Activated T-helper 17 cell treated with anti-CD3 and anti-CD28 coated beads, Interleukin-2, amount 50 U/mL, for 72 hours (primary cell): Measurements from ENCODE around the gene MRGPRG. TPM values are rescaled to one million over a fixed set of nuclear protein-coding genes. Genes with fewer than 3 reads are reported as not detected.
A peak's percentile ranks its signal among the peaks of the same experiment; 100 is the strongest.

Experiments used
- ATAC-seq: fragments of 150-1000 bp; cut with Tn5 transposase; replicated peaks from 2 replicates; pipeline ENCODE4 v1.10.0; 2021; ENCODE audit warnings: mild to moderate bottlenecking, moderate library complexity
- H3K27ac Mint-ChIP-seq: one replicate; pipeline ENCODE4 v1.8.0; 2022; ENCODE audit warnings: mixed read lengths
- H3K27me3 Mint-ChIP-seq: one replicate; pipeline ENCODE4 v1.8.0; 2022; ENCODE audit warnings: mixed read lengths
- H3K36me3 Mint-ChIP-seq: one replicate; pipeline ENCODE4 v1.8.0; 2022; ENCODE audit warnings: low read depth, mild to moderate bottlenecking, mixed read lengths
- H3K4me1 Mint-ChIP-seq: one replicate; pipeline ENCODE4 v1.8.0; 2022; ENCODE audit warnings: mixed read lengths
- H3K4me3 Mint-ChIP-seq: one replicate; pipeline ENCODE4 v1.8.0; 2022; ENCODE audit warnings: mild to moderate bottlenecking, mixed read lengths
- H3K9me3 Mint-ChIP-seq: one replicate; pipeline ENCODE4 v1.8.0; 2022; ENCODE audit warnings: mixed read lengths
- total RNA-seq, 2 donors: library from RNA; stranded (reverse); gene quantifications; one replicate each; pipeline ENCODE4 v1.2.3, GENCODE V29; 2022

MRGPRG gene
- total RNA-seq, 2 donors from 2014 or later: not detected

GRCh38 chr11:3220521-3221407 lies 2.2 kb upstream of the MRGPRG start:
- ATAC-seq: no peak
- Mint-ChIP-seq H3K36me3 (no peaks in the 10 kb centered on the region), H3K27me3 (peaks cover 24% of the 10 kb centered on the region), H3K9me3 (no peaks in the 10 kb centered on the region), H3K4me3 (no peak overlapping the region), H3K4me1 (no peaks in the 10 kb centered on the region), H3K27ac (no peak overlapping the region)

- no peak for ATAC-seq
- H3K27me3 Mint-ChIP-seq: peaks cover 25% of the 10 kb centered on the region
- no peaks in the 10 kb centered on the region for H3K9me3 Mint-ChIP-seq
- H3K36me3 Mint-ChIP-seq: no peaks in the 10 kb centered on the region
- H3K4me1 Mint-ChIP-seq: no peaks in the 10 kb centered on the region
- H3K27ac Mint-ChIP-seq: no peak overlapping the region
- H3K4me3 Mint-ChIP-seq: no peak overlapping the region
These were observed 1.5 kb upstream of the MRGPRG start for GRCh38 chr11:3220101-3220500.

GRCh38 chr11:3219281-3219892 lies 774 bp upstream of the MRGPRG start:
- H3K27ac Mint-ChIP-seq: no peak overlapping the region
- no peak for ATAC-seq
- no peak overlapping the region for H3K4me3 Mint-ChIP-seq
- no peaks in the 10 kb centered on the region for H3K4me1 Mint-ChIP-seq
- H3K36me3 Mint-ChIP-seq: no peaks in the 10 kb centered on the region
- no peaks in the 10 kb centered on the region for H3K9me3 Mint-ChIP-seq
- peaks cover 28% of the 10 kb centered on the region for H3K27me3 Mint-ChIP-seq

GRCh38 chr11:3217818-3218482 lies 663 bp downstream of the MRGPRG start:
- peaks cover 31% of the 10 kb centered on the region for H3K27me3 Mint-ChIP-seq
- no peaks in the 10 kb centered on the region for H3K4me1 Mint-ChIP-seq
- no peaks in the 10 kb centered on the region for H3K9me3 Mint-ChIP-seq
- no peaks in the 10 kb centered on the region for H3K36me3 Mint-ChIP-seq
- H3K27ac Mint-ChIP-seq: no peak overlapping the region
- ATAC-seq: no peak
- no peak overlapping the region for H3K4me3 Mint-ChIP-seq

GRCh38 chr11:3216027-3216525 lies 2.5 kb downstream of the MRGPRG start:
- Mint-ChIP-seq H3K9me3 (peaks cover 3% of the 10 kb centered on the region), H3K36me3 (no peaks in the 10 kb centered on the region), H3K4me1 (no peaks in the 10 kb centered on the region), H3K27me3 (peaks cover 35% of the 10 kb centered on the region), H3K27ac (no peak overlapping the region), H3K4me3 (no peak overlapping the region)
- no peak for ATAC-seq

- no peak overlapping the region for H3K27ac Mint-ChIP-seq
- no peak for ATAC-seq
- H3K4me3 Mint-ChIP-seq: no peak overlapping the region
- H3K27me3 Mint-ChIP-seq: peaks cover 35% of the 10 kb centered on the region
- H3K36me3 Mint-ChIP-seq: no peaks in the 10 kb centered on the region
- no peaks in the 10 kb centered on the region for H3K4me1 Mint-ChIP-seq
- peaks cover 3% of the 10 kb centered on the region for H3K9me3 Mint-ChIP-seq
These were observed 3.1 kb downstream of the MRGPRG start for GRCh38 chr11:3215346-3216026.

- no peak overlapping the region for H3K4me3 Mint-ChIP-seq
- H3K4me1 Mint-ChIP-seq: no peaks in the 10 kb centered on the region
- H3K27ac Mint-ChIP-seq: no peak overlapping the region
- H3K9me3 Mint-ChIP-seq: peaks cover 3% of the 10 kb centered on the region
- no peak for ATAC-seq
- peaks cover 30% of the 10 kb centered on the region for H3K27me3 Mint-ChIP-seq
- H3K36me3 Mint-ChIP-seq: no peaks in the 10 kb centered on the region
These were observed 4.3 kb downstream of the MRGPRG start for GRCh38 chr11:3214420-3214699.

GRCh38 chr11:3213659-3214419 lies 4.8 kb downstream of the MRGPRG start:
- peaks cover 3% of the 10 kb centered on the region for H3K9me3 Mint-ChIP-seq
- ATAC-seq: no peak
- H3K27me3 Mint-ChIP-seq: peaks cover 30% of the 10 kb centered on the region
- H3K27ac Mint-ChIP-seq: no peak overlapping the region
- H3K36me3 Mint-ChIP-seq: no peaks in the 10 kb centered on the region
- no peaks in the 10 kb centered on the region for H3K4me1 Mint-ChIP-seq
- H3K4me3 Mint-ChIP-seq: no peak overlapping the region

- no peaks in the 10 kb centered on the region for H3K36me3 Mint-ChIP-seq
- ATAC-seq: no peak
- no peak overlapping the region for H3K4me3 Mint-ChIP-seq
- H3K4me1 Mint-ChIP-seq: no peaks in the 10 kb centered on the region
- H3K27ac Mint-ChIP-seq: no peak overlapping the region
- H3K27me3 Mint-ChIP-seq: peaks cover 8% of the 10 kb centered on the region
- peaks cover 3% of the 10 kb centered on the region for H3K9me3 Mint-ChIP-seq
These were observed 10.3 kb downstream of the MRGPRG start for GRCh38 chr11:3208272-3208671.

- Mint-ChIP-seq H3K4me3 (no peak overlapping the region), H3K4me1 (no peaks in the 10 kb centered on the region), H3K36me3 (no peaks in the 10 kb centered on the region), H3K9me3 (peaks cover 3% of the 10 kb centered on the region), H3K27me3 (peaks cover 9% of the 10 kb centered on the region), H3K27ac (no peak overlapping the region)
- no peak for ATAC-seq
These were observed 11.0 kb downstream of the MRGPRG start for GRCh38 chr11:3207526-3208189.

- H3K36me3 Mint-ChIP-seq: no peaks in the 10 kb centered on the region
- H3K27ac Mint-ChIP-seq: no peak overlapping the region
- H3K4me3 Mint-ChIP-seq: no peak overlapping the region
- peaks cover 1% of the 10 kb centered on the region for H3K9me3 Mint-ChIP-seq
- ATAC-seq: no peak
- H3K4me1 Mint-ChIP-seq: no peaks in the 10 kb centered on the region
- H3K27me3 Mint-ChIP-seq: peaks cover 9% of the 10 kb centered on the region
These were observed 11.8 kb downstream of the MRGPRG start for GRCh38 chr11:3206922-3207204.

- Mint-ChIP-seq H3K4me1 (no peaks in the 10 kb centered on the region), H3K27ac (no peak overlapping the region), H3K4me3 (no peak overlapping the region), H3K27me3 (peaks cover 5% of the 10 kb centered on the region), H3K9me3 (no peaks in the 10 kb centered on the region), H3K36me3 (no peaks in the 10 kb centered on the region)
- ATAC-seq: peak; percentile 28
These were observed 12.3 kb downstream of the MRGPRG start for GRCh38 chr11:3206156-3206921.
